Endothelial cell of umbilical vein (primary cell): ENCODE results near the gene RALGPS1. TPM values are rescaled to one million over a fixed set of nuclear protein-coding genes. Genes with fewer than 3 reads are reported as not detected.

Experiments used
- BruUV-seq: library from RNA; stranded (reverse); fragments of 400-500 nt; replicated peaks from 2 replicates; lab custom pipeline; 2021; lab: Mats Ljungman, UMichigan
- CTCF ChIA-PET: fragments of 300-600, 350-600 bp; sonication (Branson Sonifier 250); formaldehyde crosslinking; loops from one replicate; lab custom pipeline; 2021; ENCODE audit warnings: antibody characterized with exemption, inconsistent platforms; lab: Charles Lee
- POLR2A ChIA-PET: fragments of 300-600, 350-600 bp; sonication (Branson Sonifier 250); formaldehyde crosslinking; loops from one replicate; lab custom pipeline; 2021; ENCODE audit warnings: antibody characterized with exemption, inconsistent platforms; lab: Charles Lee
- DNase-seq: peaks from one replicate; pipeline ENCODE4 v3.0.0-alpha.2; 2011; ENCODE audit warnings: low read depth, low spot score
- FAIRE-seq: peaks from 2 replicates; lab custom pipeline; 2011; peaks lifted over from hg19 to GRCh38; lab: Jason Lieb, UNC
- H2AFZ ChIP-seq: 2 replicates; pipeline ENCODE4 v1.6.0; 2012; ENCODE audit warnings: low read depth, low read length, control low read depth, inconsistent platforms
- H3K27ac ChIP-seq: 2 replicates; pipeline ENCODE4 v1.5.1; 2011; ENCODE audit warnings: low read depth, mild to moderate bottlenecking, control low read depth, low read length, moderate library complexity; ENCODE audit not compliant: insufficient read depth
- H3K27me3 ChIP-seq, 2 experiments: 2 replicates each; pipeline versions ENCODE4 v1.6.0 to v1.6.1; 2011; ENCODE audit warnings: low read length in 2 of 2, mixed read lengths in 1 of 2; ENCODE audit not compliant: control insufficient read depth in 2 of 2, insufficient read depth in 2 of 2
- H3K36me3 ChIP-seq, 2 experiments: 2 replicates in 1 of 2; 3 replicates in 1 of 2; pipeline ENCODE4 v1.5.1; 2011; ENCODE audit warnings: low read length in 2 of 2, mild to moderate bottlenecking in 1 of 2, moderate library complexity in 1 of 2; ENCODE audit not compliant: control insufficient read depth in 2 of 2, insufficient read depth in 2 of 2; ENCODE audit errors: extremely low read depth in 1 of 2
- H3K4me1 ChIP-seq: 3 replicates; pipeline ENCODE4 v1.5.1; 2011; ENCODE audit warnings: mild to moderate bottlenecking, low read length; ENCODE audit not compliant: control insufficient read depth, insufficient read depth; ENCODE audit errors: extremely low read depth
- H3K4me2 ChIP-seq: 2 replicates; pipeline ENCODE4 v1.6.1; 2011; ENCODE audit warnings: low read length, control low read depth, mixed read lengths; ENCODE audit not compliant: insufficient read depth
- H3K4me3 ChIP-seq, 3 experiments: fragments of 200-600 bp in 1 of 3; sonication (generic), shearing (Covaris generic) in 1 of 3; replicated peaks in 1 of 3; 2 replicates each; pipeline ENCODE4 v1.5.1; 2011 to 2016; ENCODE audit warnings: control low read depth in 3 of 3, low read length in 3 of 3, mild to moderate bottlenecking in 2 of 3, inconsistent platforms in 1 of 3, low read depth in 1 of 3, moderate library complexity in 1 of 3; ENCODE audit not compliant: insufficient read depth in 1 of 3
- H3K79me2 ChIP-seq: 2 replicates; pipeline ENCODE4 v1.6.0; 2012; ENCODE audit warnings: low read length, inconsistent platforms; ENCODE audit not compliant: control insufficient read depth, insufficient read depth
- H3K9ac ChIP-seq: replicated peaks from 2 replicates; pipeline ENCODE3; 2011; ENCODE audit warnings: low read length, control low read depth; ENCODE audit not compliant: insufficient read depth; ENCODE audit errors: extremely low read depth
- H3K9me1 ChIP-seq: replicated peaks from 3 replicates; pipeline ENCODE4 v1.6.0; 2011; ENCODE audit warnings: mild to moderate bottlenecking, low read length; ENCODE audit not compliant: control insufficient read depth, insufficient read depth; ENCODE audit errors: extremely low read depth
- H3K9me3 ChIP-seq: replicated peaks from 2 replicates; pipeline ENCODE4 v1.5.1; 2012; ENCODE audit warnings: low read length, inconsistent platforms; ENCODE audit not compliant: control insufficient read depth, insufficient read depth
- H4K20me1 ChIP-seq: replicated peaks from 2 replicates; pipeline ENCODE3; 2011; ENCODE audit warnings: mild to moderate bottlenecking, low read length; ENCODE audit not compliant: control insufficient read depth, insufficient read depth; ENCODE audit errors: extremely low read depth
- EZH2 ChIP-seq: IDR thresholded peaks from 2 replicates; pipeline ENCODE4 v1.6.1; 2012; ENCODE audit warnings: borderline replicate concordance, low read depth, mild to moderate bottlenecking, moderate library complexity, low read length, inconsistent platforms; ENCODE audit not compliant: severe bottlenecking
- FOS ChIP-seq: IDR thresholded peaks from 2 replicates; pipeline ENCODE4 v1.6.1; 2011; ENCODE audit warnings: mild to moderate bottlenecking, low read length, moderate library complexity, borderline replicate concordance; ENCODE audit not compliant: insufficient read depth
- GATA2 ChIP-seq: IDR thresholded peaks from 2 replicates; pipeline ENCODE4 v1.7.0; 2011; ENCODE audit warnings: low read depth, mild to moderate bottlenecking, moderate library complexity, mixed read lengths, low read length; ENCODE audit not compliant: insufficient read length, insufficient read depth
- JUN ChIP-seq: IDR thresholded peaks from 2 replicates; pipeline ENCODE4 v1.6.1; 2011; ENCODE audit warnings: borderline replicate concordance, low read depth; ENCODE audit not compliant: insufficient read length, insufficient read depth
- MAX ChIP-seq: IDR thresholded peaks from 2 replicates; pipeline ENCODE4 v1.6.1; 2011; ENCODE audit not compliant: insufficient read depth, insufficient read length
- MYC ChIP-seq: IDR thresholded peaks from one replicate; pipeline ENCODE4 v1.6.1; 2011; ENCODE audit warnings: mild to moderate bottlenecking, low read depth, low read length
- POLR2A ChIP-seq: IDR thresholded peaks from 2 replicates; pipeline ENCODE4 v1.6.1; 2012; ENCODE audit warnings: low read depth, mild to moderate bottlenecking, control low read depth, low read length
- POLR2AphosphoS5 ChIP-seq: IDR thresholded peaks from 2 replicates; pipeline ENCODE4 v1.6.1; 2012; ENCODE audit warnings: low read depth, mild to moderate bottlenecking, control low read depth, low read length, moderate library complexity; ENCODE audit not compliant: insufficient read depth
- dilution Hi-C: fragments of 300-500 bp; cut with MboI; formaldehyde crosslinking; loops from one replicate; pipeline ENCODE4 v1.15.0; 2019; ENCODE audit warnings: low sequenced_read_pairs; ENCODE audit not compliant: extremely low pct_ligation_motif_present
- intact Hi-C: fragments of 100-400 bp; cut with micrococcal nuclease; formaldehyde crosslinking; loops from one replicate; pipeline ENCODE4 v1.10.0; 2022
- polyA plus RNA-seq, 4 experiments: library from polyadenylated mRNA; depleted of rRNA in 3 of 4; stranded (reverse) in 3 of 4; unstranded in 1 of 4; fragments of >200 nt; gene quantifications; 2 replicates each; pipeline versions ENCODE4 v1.2.1 to v1.2.3, GENCODE V29; 2011 to 2012; ENCODE audit warnings: missing spikeins in 1 of 4
- total RNA-seq: library from RNA; stranded (reverse); gene quantifications from 2 replicates; pipeline ENCODE4 v1.2.3, GENCODE V29; 2021
- TF ChIP-seq, protein P1 (sequence below), 2 donors: IDR thresholded peaks; 1 replicate in 1 of 2; 2 replicates in 1 of 2; pipeline ENCODE4 v1.5.1; 2011; ENCODE audit warnings: low read length in 2 of 2, mild to moderate bottlenecking in 2 of 2, moderate library complexity in 2 of 2, control low read depth in 1 of 2, inconsistent platforms in 1 of 2, low read depth in 1 of 2; ENCODE audit not compliant: insufficient read depth in 1 of 2; ENCODE audit errors: extremely low read depth in 1 of 2

Gene RALGPS1
- total and polyA plus RNA-seq, 2 donors (not counting 3 experiments of a cell fraction or from before 2014, with no cell fraction given): 3.8 to 5.5 TPM

DNA sequence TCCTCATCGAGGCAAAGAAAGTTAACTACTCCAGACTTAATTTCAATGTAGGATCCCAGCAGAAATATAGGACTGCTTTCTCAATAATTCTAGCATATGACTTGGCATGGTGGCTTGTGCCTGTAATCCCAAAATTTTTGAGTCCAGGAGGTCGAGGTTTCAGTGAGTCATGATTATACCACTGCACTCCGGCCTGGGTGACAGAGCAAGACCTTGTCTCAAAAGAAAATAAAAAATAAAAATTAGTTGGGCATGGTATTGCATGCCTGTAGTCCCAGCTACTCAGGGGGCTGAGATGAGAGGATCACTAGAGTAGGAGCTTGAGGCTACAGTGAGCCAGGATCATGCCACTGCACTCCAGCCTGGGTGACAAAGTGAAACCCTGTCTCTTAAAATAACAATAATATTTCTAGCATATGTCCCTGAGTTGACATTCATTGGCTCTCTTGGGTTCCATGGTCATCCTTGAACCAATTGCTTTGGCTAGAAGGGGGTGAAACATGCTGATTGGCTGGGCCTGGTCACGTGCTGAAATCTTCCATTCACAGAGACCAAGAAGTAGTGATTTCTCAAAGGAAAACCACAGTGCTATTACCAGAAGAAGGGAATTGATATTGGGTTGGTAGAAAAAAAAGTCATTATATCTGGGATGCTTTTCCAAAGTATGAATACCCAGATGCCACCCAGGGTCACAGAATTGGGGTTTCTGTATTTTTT lies 318.4 kb downstream of the RALGPS1 start:
- H2AFZ ChIP-seq: no peak overlapping the region
- H3K4me2 ChIP-seq: no peak overlapping the region
- no peaks in the 10 kb centered on the region for H3K36me3 ChIP-seq
- H4K20me1 ChIP-seq: no peaks in the 10 kb centered on the region
- intact Hi-C loops: no loop called here
- ChIA-PET POLR2A (no interaction called here), CTCF (no interaction called here)
- no peaks in the 10 kb centered on the region for H3K79me2 ChIP-seq
- dilution Hi-C loops: no loop called here
- no peak for DNase-seq
- H3K27me3 ChIP-seq: no peaks in the 10 kb centered on the region
- no peaks in the 10 kb centered on the region for H3K9me3 ChIP-seq
- no peak overlapping the region for H3K4me3 ChIP-seq
- TF ChIP-seq EZH2: no peak
- no peak for TF ChIP-seq GATA2
- TF ChIP-seq JUN: no peak
- TF ChIP-seq MYC: no peak
- TF ChIP-seq POLR2A: no peak
- TF ChIP-seq, protein P1, sequence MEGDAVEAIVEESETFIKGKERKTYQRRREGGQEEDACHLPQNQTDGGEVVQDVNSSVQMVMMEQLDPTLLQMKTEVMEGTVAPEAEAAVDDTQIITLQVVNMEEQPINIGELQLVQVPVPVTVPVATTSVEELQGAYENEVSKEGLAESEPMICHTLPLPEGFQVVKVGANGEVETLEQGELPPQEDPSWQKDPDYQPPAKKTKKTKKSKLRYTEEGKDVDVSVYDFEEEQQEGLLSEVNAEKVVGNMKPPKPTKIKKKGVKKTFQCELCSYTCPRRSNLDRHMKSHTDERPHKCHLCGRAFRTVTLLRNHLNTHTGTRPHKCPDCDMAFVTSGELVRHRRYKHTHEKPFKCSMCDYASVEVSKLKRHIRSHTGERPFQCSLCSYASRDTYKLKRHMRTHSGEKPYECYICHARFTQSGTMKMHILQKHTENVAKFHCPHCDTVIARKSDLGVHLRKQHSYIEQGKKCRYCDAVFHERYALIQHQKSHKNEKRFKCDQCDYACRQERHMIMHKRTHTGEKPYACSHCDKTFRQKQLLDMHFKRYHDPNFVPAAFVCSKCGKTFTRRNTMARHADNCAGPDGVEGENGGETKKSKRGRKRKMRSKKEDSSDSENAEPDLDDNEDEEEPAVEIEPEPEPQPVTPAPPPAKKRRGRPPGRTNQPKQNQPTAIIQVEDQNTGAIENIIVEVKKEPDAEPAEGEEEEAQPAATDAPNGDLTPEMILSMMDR (IDR thresholded peaks at IDR 0.05; ENCODE audit: extremely low read depth in 1 of 2, insufficient read depth in 1 of 2, low read depth in 1 of 2, low read length in 2 of 2): no peak
- TF ChIP-seq MAX: no peak
- TF ChIP-seq FOS: no peak
- no peak for TF ChIP-seq POLR2AphosphoS5
- BruUV-seq: no TSS peak
- no peaks in the 10 kb centered on the region for H3K4me1 ChIP-seq
- no peaks in the 10 kb centered on the region for H3K9me1 ChIP-seq
- H3K9ac ChIP-seq: no peak overlapping the region
- no peak for FAIRE-seq
- no peak overlapping the region for H3K27ac ChIP-seq
